H9 (cell line): ENCODE results near the gene PEA15. TPM values are rescaled to one million over a fixed set of nuclear protein-coding genes. Genes with fewer than 3 reads are reported as not detected.

Experiments used
- DNase-seq: peaks from one replicate; pipeline ENCODE4 v3.0.0-alpha.2; 2017
- H2AFZ ChIP-seq: one replicate; pipeline ENCODE4 v1.6.1; 2013; ENCODE audit warnings: mild to moderate bottlenecking, low read length, control low read depth, moderate library complexity
- H2AK5ac ChIP-seq: 2 replicates; pipeline ENCODE4 v1.6.1; 2013; ENCODE audit warnings: low read length, control low read depth, mixed read lengths; ENCODE audit not compliant: insufficient read length
- H2BK120ac ChIP-seq: one replicate; pipeline ENCODE4 v1.6.1; 2013; ENCODE audit warnings: low read depth, mild to moderate bottlenecking, low read length, control low read depth, inconsistent platforms; ENCODE audit not compliant: poor library complexity, severe bottlenecking
- H2BK12ac ChIP-seq: 2 replicates; pipeline ENCODE4 v1.6.1; 2013; ENCODE audit warnings: low read length, control low read depth, mixed read lengths, low read depth; ENCODE audit not compliant: insufficient read length
- H2BK15ac ChIP-seq: 2 replicates; pipeline ENCODE4 v1.6.1; 2013; ENCODE audit warnings: low read depth, low read length, control low read depth
- H2BK20ac ChIP-seq: one replicate; pipeline ENCODE4 v1.6.1; 2013; ENCODE audit warnings: low read depth, mild to moderate bottlenecking, low read length, control low read depth, inconsistent platforms; ENCODE audit not compliant: poor library complexity, severe bottlenecking
- H2BK5ac ChIP-seq: 2 replicates; pipeline ENCODE4 v1.6.1; 2013; ENCODE audit warnings: low read length, control low read depth, mixed read lengths; ENCODE audit not compliant: insufficient read length
- H3K14ac ChIP-seq: 2 replicates; pipeline ENCODE4 v1.6.1; 2013; ENCODE audit warnings: low read length, control low read depth; ENCODE audit not compliant: insufficient read depth
- H3K18ac ChIP-seq: 2 replicates; pipeline ENCODE4 v1.6.1; 2013; ENCODE audit warnings: low read depth, mild to moderate bottlenecking, mixed read lengths, low read length, control low read depth; ENCODE audit not compliant: insufficient read length
- H3K23ac ChIP-seq: 2 replicates; pipeline ENCODE4 v1.6.1; 2013; ENCODE audit warnings: low read length, control low read depth, mixed read lengths, low read depth; ENCODE audit not compliant: insufficient read length
- H3K23me2 ChIP-seq: 2 replicates; pipeline ENCODE4 v1.6.1; 2013; ENCODE audit warnings: low read depth, mild to moderate bottlenecking, mixed read lengths, low read length, control low read depth; ENCODE audit not compliant: insufficient read length, poor library complexity, severe bottlenecking
- H3K27ac ChIP-seq: 2 replicates; pipeline ENCODE4 v1.5.1; 2013; ENCODE audit warnings: low read length, control low read depth, mixed read lengths, low read depth; ENCODE audit not compliant: insufficient read length
- H3K27me3 ChIP-seq: 2 replicates; pipeline ENCODE4 v1.6.1; 2013; ENCODE audit warnings: low read length, control low read depth, inconsistent platforms; ENCODE audit not compliant: insufficient read depth
- H3K4ac ChIP-seq: 2 replicates; pipeline ENCODE4 v1.6.1; 2013; ENCODE audit warnings: low read depth, mild to moderate bottlenecking, control low read depth, inconsistent platforms, low read length, moderate library complexity
- H3K4me1 ChIP-seq: 2 replicates; pipeline ENCODE4 v1.6.1; 2013; ENCODE audit warnings: low read length, control low read depth, inconsistent platforms; ENCODE audit not compliant: insufficient read depth
- H3K4me2 ChIP-seq: 2 replicates; pipeline ENCODE4 v1.6.1; 2013; ENCODE audit warnings: low read length, control low read depth, mixed read lengths; ENCODE audit not compliant: insufficient read length, insufficient read depth
- H3K56ac ChIP-seq: 2 replicates; pipeline ENCODE4 v1.6.1; 2013; ENCODE audit warnings: low read depth, mild to moderate bottlenecking, mixed read lengths, low read length, control low read depth; ENCODE audit not compliant: insufficient read length
- H3K79me1 ChIP-seq: 2 replicates; pipeline ENCODE4 v1.6.1; 2013; ENCODE audit warnings: low read depth, mild to moderate bottlenecking, moderate library complexity, low read length, control low read depth, inconsistent platforms; ENCODE audit not compliant: insufficient read depth, poor library complexity, severe bottlenecking
- H3K79me2 ChIP-seq: 2 replicates; pipeline ENCODE4 v1.6.1; 2013; ENCODE audit warnings: low read length, control low read depth, inconsistent platforms; ENCODE audit not compliant: insufficient read depth
- H3K9ac ChIP-seq: 2 replicates; pipeline ENCODE4 v1.6.1; 2013; ENCODE audit warnings: low read length, control low read depth, mixed read lengths; ENCODE audit not compliant: insufficient read length; ENCODE audit errors: extremely low read depth
- H3K9me3 ChIP-seq: one replicate; pipeline ENCODE4 v1.6.1; 2013; ENCODE audit warnings: low read depth, low read length, inconsistent platforms; ENCODE audit not compliant: control insufficient read depth
- H3T11ph ChIP-seq: one replicate; pipeline ENCODE4 v1.6.1; 2013; ENCODE audit warnings: mild to moderate bottlenecking, low read length, control low read depth, inconsistent platforms
- H4K20me1 ChIP-seq: one replicate; pipeline ENCODE4 v1.6.1; 2013; ENCODE audit not compliant: control insufficient read depth, insufficient read length, insufficient read depth
- H4K5ac ChIP-seq: 2 replicates; pipeline ENCODE4 v1.6.1; 2013; ENCODE audit warnings: low read depth, mild to moderate bottlenecking, mixed read lengths, low read length, control low read depth; ENCODE audit not compliant: insufficient read length
- H4K8ac ChIP-seq: replicated peaks from 2 replicates; pipeline ENCODE4 v1.6.1; 2013; ENCODE audit warnings: low read length, control low read depth, mixed read lengths, low read depth; ENCODE audit not compliant: insufficient read length
- H4K91ac ChIP-seq: 2 replicates; pipeline ENCODE4 v1.6.1; 2013; ENCODE audit warnings: low read depth, mild to moderate bottlenecking, moderate library complexity, mixed read lengths, low read length, control low read depth; ENCODE audit not compliant: insufficient read length
- H3K27ac Mint-ChIP-seq, 3 experiments: 2 replicates in 2 of 3; 3 replicates in 1 of 3; pipeline ENCODE4 v1.8.0; 2020 to 2021; ENCODE audit warnings: mixed read lengths in 3 of 3, mild to moderate bottlenecking in 1 of 3, moderate library complexity in 1 of 3
- H3K27me3 Mint-ChIP-seq: 2 replicates; pipeline ENCODE4 v1.8.0; 2021; ENCODE audit warnings: low read depth, mild to moderate bottlenecking, moderate library complexity, mixed read lengths
- H3K36me3 Mint-ChIP-seq, 3 experiments: 2 replicates in 2 of 3; 3 replicates in 1 of 3; pipeline ENCODE4 v1.8.0; 2020 to 2021; ENCODE audit warnings: low read depth in 3 of 3, mixed read lengths in 3 of 3; ENCODE audit not compliant: insufficient read depth in 1 of 3
- H3K4me1 Mint-ChIP-seq, 2 experiments: 2 replicates each; pipeline ENCODE4 v1.8.0; 2020; ENCODE audit warnings: mixed read lengths in 2 of 2
- H3K4me3 Mint-ChIP-seq, 2 experiments: 2 replicates in 1 of 2; 3 replicates in 1 of 2; pipeline ENCODE4 v1.8.0; 2020 to 2021; ENCODE audit warnings: mild to moderate bottlenecking in 2 of 2, mixed read lengths in 2 of 2, moderate library complexity in 1 of 2
- H3K9me3 Mint-ChIP-seq, 2 experiments: 2 replicates in 1 of 2; 3 replicates in 1 of 2; pipeline ENCODE4 v1.8.0; 2020; ENCODE audit warnings: mild to moderate bottlenecking in 2 of 2, mixed read lengths in 2 of 2, moderate library complexity in 1 of 2
- CTCF ChIP-seq: fragments of 200-600 bp; sonication (generic); conservative IDR thresholded peaks from 3 replicates; pipeline ENCODE4 v1.8.0; 2021; ENCODE audit warnings: antibody characterized with exemption, mild to moderate bottlenecking
- WGBS: extraction: QIAGEN DNeasy Blood & Tissue Kit; methylation state at CpG from one replicate; pipeline ENCODE4 v1.1.7; 2013; ENCODE audit warnings: missing lambda C conversion rate, low lambda C conversion rate, mixed read lengths; ENCODE audit not compliant: insufficient read length; ENCODE audit errors: extremely low coverage; 5-methylcytosine and 5-hydroxymethylcytosine counted together
- total RNA-seq: library from RNA; stranded (reverse); gene quantifications from 2 replicates; pipeline ENCODE4 v1.2.1, GENCODE V29; 2021

PEA15 gene
- total RNA-seq, 1 experiment from 2014 or later = 82.1 TPM

GRCh38 chr1:160209321-160210046, 4.3 kb downstream of the PEA15 start:
- H3K4me1 Mint-ChIP-seq = peaks cover 67% of the 10 kb centered on the region in 2 experiments
- H3K4me3 Mint-ChIP-seq = peak overlapping the region in 1 of 2 experiments; percentile 53; a peak in 1 of 5 replicates
- Histone ChIP-seq H3K14ac (no peak overlapping the region), H2BK5ac (no peak overlapping the region), H3K23me2 (peaks cover 9% of the 10 kb centered on the region), H2BK12ac (no peak overlapping the region), H2BK120ac (no peak overlapping the region), H3K79me2 (no peaks in the 10 kb centered on the region), H3K27me3 (no peaks in the 10 kb centered on the region), H3K4me1 (peaks cover 21% of the 10 kb centered on the region; the same call in 1 of the 2 replicates), H2BK20ac (no peak overlapping the region), H4K8ac (no peak overlapping the region), H3K18ac (no peak overlapping the region), H3K9ac (no peak overlapping the region), H3K4me2 (no peak overlapping the region), H2BK15ac (no peak overlapping the region), H3K9me3 (no peaks in the 10 kb centered on the region), H3K4ac (no peak overlapping the region), H3T11ph (no peak overlapping the region), H3K27ac (no peak overlapping the region), H4K20me1 (no peaks in the 10 kb centered on the region), H4K5ac (no peak overlapping the region), H3K79me1 (no peaks in the 10 kb centered on the region), H2AK5ac (no peak overlapping the region), H2AFZ (no peak overlapping the region), H4K91ac (no peak overlapping the region), H3K56ac (no peak overlapping the region), H3K23ac (no peak overlapping the region)
- no peaks in the 10 kb centered on the region for H3K27me3 Mint-ChIP-seq
- DNase-seq = no peak
- peaks cover 32 to 73% (median 35%) of the 10 kb centered on the region in 3 experiments for H3K36me3 Mint-ChIP-seq
- no CpG with 5 or more reads among the region's 7 CpGs for WGBS
- no peak for TF ChIP-seq CTCF
- no peaks in the 10 kb centered on the region; a peak in 1 of 5 replicates for H3K9me3 Mint-ChIP-seq
- H3K27ac Mint-ChIP-seq = peak overlapping the region; percentile 20 to 87 (median 72); a peak in 5 of 7 replicates
